Measurements from ENCODE around the gene SDHD. TPM values are rescaled to one million over a fixed set of nuclear protein-coding genes. Genes with fewer than 3 reads are reported as not detected.

The SDHD gene
- total and polyA plus RNA-seq, 3 donors from 2014 or later, result 48.7 to 75.9 (median 60.5) TPM

- no peaks in the 10 kb centered on the region for H3K9me3 ChIP-seq
- TF ChIP-seq CTCF (IDR thresholded peaks at IDR 0.05) (peak in 2 of 3 experiments; percentile 68 to 78), POLR2A (IDR thresholded peaks at IDR 0.05) (no peak)
- no peaks in the 10 kb centered on the region for H3K36me3 ChIP-seq (ENCODE audit: low read depth, missing control alignments)
- WGBS, 2 donors, result 53 to 57% methylated on average over 6 of the region's 6 CpGs
- no peaks in the 10 kb centered on the region for H3K27me3 ChIP-seq
- DNase-seq, result no peak
- no peaks in the 10 kb centered on the region for H3K4me1 ChIP-seq
- H3K27ac ChIP-seq, result no peak overlapping the region
- intact Hi-C loops (cut with DNase I; ENCODE audit: low total_unique reads), result no loop called here
- H3K4me3 ChIP-seq, result no peak overlapping the region
These were observed 27.1 kb downstream of the SDHD start for GRCh38 chr11:112113539-112114457.

- H3K27me3 ChIP-seq, result no peaks in the 10 kb centered on the region
- H3K9me3 ChIP-seq, result no peaks in the 10 kb centered on the region
- no peaks in the 10 kb centered on the region for H3K4me1 ChIP-seq
- intact Hi-C loops (cut with DNase I; ENCODE audit: low total_unique reads), result no loop called here
- DNase-seq, result no peak
- no peak overlapping the region for H3K27ac ChIP-seq
- no peak overlapping the region for H3K4me3 ChIP-seq
- WGBS, 2 donors, result 78 to 87% methylated on average over 2 of the region's 2 CpGs
- no peaks in the 10 kb centered on the region for H3K36me3 ChIP-seq (ENCODE audit: low read depth, missing control alignments)
- no peak for TF ChIP-seq CTCF (IDR thresholded peaks at IDR 0.05)
- no peak for TF ChIP-seq POLR2A (IDR thresholded peaks at IDR 0.05)
These were observed 27.8 kb downstream of the SDHD start for GRCh38 chr11:112114460-112114859.

- Histone ChIP-seq H3K4me3 (no peak overlapping the region), H3K27ac (no peak overlapping the region), H3K36me3 (ENCODE audit: low read depth, missing control alignments) (no peaks in the 10 kb centered on the region), H3K9me3 (no peaks in the 10 kb centered on the region), H3K27me3 (no peaks in the 10 kb centered on the region), H3K4me1 (no peaks in the 10 kb centered on the region)
- TF ChIP-seq CTCF (IDR thresholded peaks at IDR 0.05) (no peak), POLR2A (IDR thresholded peaks at IDR 0.05) (no peak)
- no peak for DNase-seq
- intact Hi-C loops (cut with DNase I; ENCODE audit: low total_unique reads), result no loop called here
- 73 to 79% methylated on average over 5 of the region's 5 CpGs for WGBS, 2 donors
These were observed 28.7 kb downstream of the SDHD start for GRCh38 chr11:112115386-112115785.

GRCh38 chr11:112118176-112118575 is 31.5 kb downstream of the SDHD start:
- no peak for TF ChIP-seq CTCF (IDR thresholded peaks at IDR 0.05)
- intact Hi-C loops (cut with DNase I; ENCODE audit: low total_unique reads), result no loop called here
- Histone ChIP-seq H3K9me3 (no peaks in the 10 kb centered on the region), H3K27me3 (no peaks in the 10 kb centered on the region), H3K27ac (no peak overlapping the region), H3K36me3 (ENCODE audit: low read depth, missing control alignments) (no peaks in the 10 kb centered on the region), H3K4me1 (no peaks in the 10 kb centered on the region), H3K4me3 (no peak overlapping the region)
- no peak for DNase-seq
- WGBS, 2 donors, result 87 to 90% methylated on average over 2 of the region's 2 CpGs
